Rectal smooth muscle tissue (tissue), 1 donor: Measurements from ENCODE around the gene TVP23B.
"Not testable (repeated sequence)": the region's sequence is repeated elsewhere in the genome, so short reads cannot be mapped to it uniquely, and the experiment has no call there.

Experiments
- H3K27ac ChIP-seq: one replicate; pipeline ENCODE4 v1.7.0; 2013; ENCODE audit warnings: low read depth, low read length, inconsistent platforms
- H3K27me3 ChIP-seq: one replicate; pipeline ENCODE4 v1.7.0; 2013; ENCODE audit warnings: low read length; ENCODE audit not compliant: control insufficient read depth, insufficient read depth
- H3K36me3 ChIP-seq: one replicate; pipeline ENCODE4 v1.7.0; 2013; ENCODE audit warnings: low read length; ENCODE audit not compliant: control insufficient read depth, insufficient read depth
- H3K4me1 ChIP-seq: one replicate; pipeline ENCODE4 v1.7.0; 2013; ENCODE audit warnings: low read length; ENCODE audit not compliant: control insufficient read depth, insufficient read depth
- H3K4me3 ChIP-seq: one replicate; pipeline ENCODE4 v1.7.0; 2013; ENCODE audit warnings: low read length
- H3K9ac ChIP-seq: one replicate; pipeline ENCODE4 v1.7.0; 2013; ENCODE audit warnings: low read length

The TVP23B gene

GRCh38 chr17:18757368-18758044 lies 23.5 kb upstream of the TVP23B start:
- H3K27ac ChIP-seq, H3K9ac ChIP-seq, H3K4me3 ChIP-seq, H3K36me3 ChIP-seq, H3K27me3 ChIP-seq, H3K4me1 ChIP-seq: not testable (repeated sequence)

- not testable (repeated sequence) for H3K36me3 ChIP-seq, H3K4me3 ChIP-seq, H3K27me3 ChIP-seq, H3K9ac ChIP-seq, H3K4me1 ChIP-seq, H3K27ac ChIP-seq
These were observed 22.6 kb upstream of the TVP23B start for GRCh38 chr17:18758344-18758743.

GRCh38 chr17:18760221-18760620 lies 20.8 kb upstream of the TVP23B start:
- H3K4me1 ChIP-seq, H3K27me3 ChIP-seq, H3K36me3 ChIP-seq, H3K27ac ChIP-seq, H3K9ac ChIP-seq, H3K4me3 ChIP-seq: not testable (repeated sequence)

GRCh38 chr17:18770572-18770971 lies 10.4 kb upstream of the TVP23B start:
- H3K27me3 ChIP-seq, H3K36me3 ChIP-seq, H3K4me1 ChIP-seq, H3K27ac ChIP-seq, H3K4me3 ChIP-seq, H3K9ac ChIP-seq: not testable (repeated sequence)

GRCh38 chr17:18771066-18771465 lies 9.9 kb upstream of the TVP23B start:
- H3K9ac ChIP-seq, H3K4me1 ChIP-seq, H3K27ac ChIP-seq, H3K27me3 ChIP-seq, H3K4me3 ChIP-seq, H3K36me3 ChIP-seq: not testable (repeated sequence)

- Histone ChIP-seq H3K27ac (no peak overlapping the region), H3K4me3 (no peak overlapping the region), H3K36me3 (no peaks in the 10 kb centered on the region), H3K9ac (no peak overlapping the region), H3K4me1 (no peaks in the 10 kb centered on the region), H3K27me3 (no peaks in the 10 kb centered on the region)
These were observed 8.5 kb upstream of the TVP23B start for GRCh38 chr17:18772471-18772870.

- H3K36me3 ChIP-seq, H3K4me1 ChIP-seq, H3K4me3 ChIP-seq, H3K9ac ChIP-seq, H3K27ac ChIP-seq, H3K27me3 ChIP-seq: not testable (repeated sequence)
These were observed 822 bp downstream of the TVP23B start for GRCh38 chr17:18781805-18782204.

GRCh38 chr17:18785933-18786332 lies 5.0 kb downstream of the TVP23B start:
- not testable (repeated sequence) for H3K27ac ChIP-seq, H3K27me3 ChIP-seq, H3K9ac ChIP-seq, H3K4me3 ChIP-seq, H3K36me3 ChIP-seq, H3K4me1 ChIP-seq

GRCh38 chr17:18786890-18787289 lies 5.9 kb downstream of the TVP23B start:
- not testable (repeated sequence) for H3K27ac ChIP-seq, H3K4me3 ChIP-seq, H3K36me3 ChIP-seq, H3K4me1 ChIP-seq, H3K27me3 ChIP-seq, H3K9ac ChIP-seq

- H3K4me1 ChIP-seq, H3K4me3 ChIP-seq, H3K27me3 ChIP-seq, H3K27ac ChIP-seq, H3K36me3 ChIP-seq, H3K9ac ChIP-seq: not testable (repeated sequence)
These were observed 10.4 kb downstream of the TVP23B start for GRCh38 chr17:18791402-18791801.

GRCh38 chr17:18794841-18795240 lies 13.9 kb downstream of the TVP23B start:
- H3K4me1 ChIP-seq, H3K27ac ChIP-seq, H3K4me3 ChIP-seq, H3K36me3 ChIP-seq, H3K9ac ChIP-seq, H3K27me3 ChIP-seq: not testable (repeated sequence)

GRCh38 chr17:18796887-18797286 lies 15.9 kb downstream of the TVP23B start:
- not testable (repeated sequence) for H3K4me1 ChIP-seq, H3K36me3 ChIP-seq, H3K4me3 ChIP-seq, H3K9ac ChIP-seq, H3K27ac ChIP-seq, H3K27me3 ChIP-seq

GRCh38 chr17:18803458-18804245 lies 22.7 kb downstream of the TVP23B start:
- not testable (repeated sequence) for H3K27ac ChIP-seq, H3K36me3 ChIP-seq, H3K4me1 ChIP-seq, H3K27me3 ChIP-seq, H3K9ac ChIP-seq, H3K4me3 ChIP-seq
